Measurements from ENCODE around the gene ADAM10.
"Not testable (repeated sequence)": the region's sequence is repeated elsewhere in the genome, so short reads cannot be mapped to it uniquely, and the experiment has no call there.

The ADAM10 gene

DNA sequence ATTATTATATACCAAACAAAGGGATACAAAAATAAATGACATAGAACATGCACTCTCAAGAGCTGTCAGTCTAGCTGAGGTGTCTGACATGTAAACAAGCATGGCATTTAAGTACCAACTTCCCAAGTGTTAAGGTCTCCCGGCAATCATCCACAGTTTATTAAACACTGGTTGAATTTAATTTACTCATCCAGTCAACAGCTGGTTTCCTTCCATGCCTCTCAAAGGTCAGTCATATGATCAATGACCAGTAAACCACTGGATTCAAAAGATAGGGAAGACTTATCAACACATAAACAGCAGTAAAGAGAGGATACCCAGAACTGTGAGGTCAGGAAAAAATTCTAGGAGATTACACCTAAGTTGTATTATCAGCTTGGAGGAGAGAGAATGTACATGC, 80.4 kb downstream of the ADAM10 start:
- no peak for DNase-seq

DNA sequence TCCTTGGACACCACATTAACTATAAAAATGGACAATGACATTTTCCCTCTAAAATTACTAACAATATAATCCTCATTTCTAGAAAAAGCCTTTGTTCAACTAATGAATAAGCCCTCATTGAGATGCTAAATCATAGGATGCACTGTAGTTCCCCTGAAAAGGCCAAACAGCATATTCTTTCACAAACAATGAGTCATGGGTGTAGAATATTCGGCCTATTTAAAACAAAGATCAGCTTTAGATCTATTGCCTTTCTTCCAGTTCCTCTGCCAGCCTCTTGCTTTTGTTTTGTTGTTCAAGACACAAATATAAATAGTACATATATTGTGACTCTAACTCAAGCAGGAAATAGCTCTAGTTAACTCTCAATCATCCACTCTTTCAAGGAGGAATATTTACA, 82.5 kb downstream of the ADAM10 start:
- DNase-seq = peak; percentile 81

DNA sequence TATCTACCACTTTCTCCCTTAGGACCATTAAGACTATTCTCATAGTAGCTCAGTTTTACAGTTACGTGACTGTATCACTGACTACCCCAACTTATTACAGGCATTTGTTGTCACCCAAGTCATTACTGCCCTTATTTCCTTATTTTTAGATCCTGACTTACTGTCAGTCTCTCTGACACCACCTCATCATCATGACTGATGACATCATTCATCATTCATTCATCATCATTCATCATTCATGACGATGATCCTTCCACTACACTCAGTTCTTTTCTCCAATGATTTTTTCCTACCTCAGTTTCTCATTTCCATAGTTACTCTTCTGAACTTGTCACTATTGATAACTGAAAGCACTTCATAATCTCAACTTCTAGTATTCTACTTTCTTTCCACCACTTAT, 83.8 kb downstream of the ADAM10 start:
- peak; percentile 65 for DNase-seq

DNA sequence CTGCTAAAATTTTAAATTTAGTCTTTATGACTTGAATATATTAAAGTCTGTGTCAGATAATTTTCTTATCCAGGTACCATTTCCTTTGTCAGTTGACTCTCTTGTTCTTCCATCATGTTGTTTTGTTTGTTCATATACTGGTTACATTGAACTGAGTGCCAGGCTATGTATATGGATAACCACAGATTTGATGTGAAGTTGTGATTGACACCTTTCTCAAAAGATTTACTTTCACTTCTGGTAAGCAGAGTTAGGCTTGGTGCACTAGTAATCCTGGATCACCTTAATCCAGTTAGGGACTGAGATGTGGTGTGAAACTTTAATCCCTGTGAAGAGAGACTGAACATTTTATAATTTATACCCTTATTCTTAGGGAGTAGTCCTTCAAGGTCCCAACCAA, 99.4 kb downstream of the ADAM10 start:
- no peak for DNase-seq

DNA sequence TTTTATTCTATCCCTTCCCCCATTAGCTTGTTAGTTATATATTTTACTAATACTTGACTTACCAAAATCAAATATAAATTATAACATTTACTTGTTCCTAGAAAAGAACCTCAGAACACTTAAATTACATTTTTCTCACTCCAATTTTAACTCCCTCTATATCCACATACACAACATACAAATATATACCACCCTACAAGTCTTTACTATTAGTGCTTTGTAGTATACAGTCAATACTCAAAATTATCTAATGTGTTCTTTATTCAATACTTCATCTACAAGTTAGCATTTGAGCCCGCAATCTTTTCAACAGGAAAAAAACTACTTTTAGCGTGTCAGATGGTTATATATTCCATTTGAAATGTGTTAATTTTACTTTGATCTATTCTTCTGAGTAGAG, 100.3 kb downstream of the ADAM10 start:
- DNase-seq = no peak

DNA sequence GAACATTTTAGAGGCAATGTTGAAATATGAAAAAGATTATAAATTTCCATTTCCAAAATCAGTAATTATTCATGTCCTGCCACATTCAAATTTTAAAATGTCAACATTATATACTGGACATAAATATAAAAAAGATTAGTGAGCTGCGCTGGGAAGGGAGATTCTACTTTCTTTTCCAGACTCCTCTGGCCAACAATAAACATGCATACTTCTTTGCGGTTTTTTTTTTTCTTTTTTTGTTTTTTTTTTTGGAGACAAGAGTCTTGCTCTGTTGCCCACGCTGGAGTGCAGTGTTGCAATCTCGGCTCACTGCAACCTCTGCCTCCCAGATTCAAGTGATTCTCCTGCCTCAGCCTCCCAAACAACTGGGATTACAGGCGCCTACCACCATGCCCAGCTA, 105.5 kb downstream of the ADAM10 start:
- DNase-seq = no peak

DNA sequence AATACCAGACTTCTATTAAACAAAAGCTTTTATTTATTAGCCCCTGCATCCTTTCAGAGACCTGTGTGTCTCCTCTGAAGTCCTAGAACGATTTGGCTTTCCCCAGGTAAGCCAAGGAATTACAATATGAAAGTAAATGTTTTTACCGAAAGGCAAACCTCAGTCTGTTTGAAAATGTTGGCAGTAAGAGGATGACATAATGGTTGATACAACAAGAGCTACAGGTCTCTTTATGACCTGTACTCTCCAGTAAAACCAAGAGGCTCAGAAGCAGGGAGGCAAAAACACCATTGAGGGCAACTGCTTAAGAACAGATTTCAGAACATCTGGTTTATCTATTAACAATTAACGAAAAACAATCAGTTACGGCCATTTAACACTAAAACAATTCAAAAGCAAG, 107.8 kb downstream of the ADAM10 start:
- DNase-seq = no peak

DNA sequence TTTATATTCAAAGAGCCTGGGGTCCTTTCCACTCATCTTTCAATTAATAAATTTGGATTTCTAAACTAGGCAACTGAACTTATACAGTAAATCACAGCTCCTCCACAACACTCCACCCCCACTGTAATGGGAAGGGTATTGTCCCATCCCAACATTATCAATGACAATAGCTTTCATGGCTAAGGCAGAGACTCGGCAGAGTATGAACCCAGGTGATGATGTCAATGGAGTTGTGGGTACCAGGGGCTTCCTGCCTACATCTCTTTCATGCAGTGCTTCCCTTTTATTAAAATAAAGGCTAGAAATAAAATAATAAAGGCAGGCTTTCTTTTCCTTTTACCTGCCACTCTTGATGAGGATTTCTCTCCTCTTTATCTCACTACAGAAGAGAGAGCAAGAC, 109.5 kb downstream of the ADAM10 start:
- DNase-seq = no peak

DNA sequence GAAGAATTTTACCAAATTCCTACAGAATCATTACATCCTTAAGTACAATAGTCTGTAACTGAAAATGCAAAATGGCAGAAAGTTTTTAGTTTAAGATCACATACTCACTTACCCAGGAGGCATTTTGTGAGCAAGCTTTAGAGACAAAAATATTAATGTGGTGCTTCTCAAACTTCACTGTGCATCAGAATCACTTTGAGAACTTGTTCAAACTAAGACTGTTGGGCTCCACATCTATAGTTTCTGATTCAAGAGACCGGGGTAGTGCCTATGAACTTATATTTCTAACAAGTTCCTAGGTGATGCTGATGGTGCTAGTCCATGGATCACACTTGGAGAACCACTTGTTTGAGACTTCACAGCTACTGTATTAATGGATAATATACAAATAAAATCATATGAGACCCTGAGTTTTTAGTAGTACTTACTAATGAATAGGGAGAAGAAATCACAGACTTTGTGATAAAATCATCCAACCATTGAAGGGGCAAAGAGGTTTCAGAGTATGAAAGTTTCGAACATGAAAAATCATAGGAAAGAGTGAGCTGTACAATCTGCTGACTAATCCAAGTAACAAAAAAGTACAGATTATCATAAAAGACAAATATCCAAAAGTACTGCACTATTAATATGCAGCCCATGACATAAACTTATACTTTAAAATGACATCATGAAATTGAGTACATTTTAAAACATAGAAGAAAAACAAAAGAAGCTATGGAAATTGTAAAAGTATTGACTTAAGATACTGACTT, 110.3 kb downstream of the ADAM10 start:
- no peak for DNase-seq

DNA sequence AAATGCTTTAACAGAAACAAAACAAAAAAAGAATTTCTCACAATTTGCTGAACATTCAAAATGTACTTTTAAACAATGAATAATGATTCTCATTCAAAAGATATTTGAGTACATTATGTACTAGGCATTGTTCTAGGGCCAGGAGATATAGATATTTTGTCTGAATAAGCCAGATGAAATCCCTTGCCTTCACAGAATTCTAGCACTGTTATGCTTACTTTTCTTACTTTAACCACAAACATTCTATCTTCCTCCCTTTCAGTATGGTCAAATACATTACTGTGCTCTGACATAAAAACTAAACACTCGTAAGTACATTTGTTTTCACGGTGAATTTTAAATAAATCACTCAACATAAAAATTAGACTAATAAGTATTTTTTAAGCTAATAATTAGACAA, 116.7 kb downstream of the ADAM10 start:
- DNase-seq = no peak

DNA sequence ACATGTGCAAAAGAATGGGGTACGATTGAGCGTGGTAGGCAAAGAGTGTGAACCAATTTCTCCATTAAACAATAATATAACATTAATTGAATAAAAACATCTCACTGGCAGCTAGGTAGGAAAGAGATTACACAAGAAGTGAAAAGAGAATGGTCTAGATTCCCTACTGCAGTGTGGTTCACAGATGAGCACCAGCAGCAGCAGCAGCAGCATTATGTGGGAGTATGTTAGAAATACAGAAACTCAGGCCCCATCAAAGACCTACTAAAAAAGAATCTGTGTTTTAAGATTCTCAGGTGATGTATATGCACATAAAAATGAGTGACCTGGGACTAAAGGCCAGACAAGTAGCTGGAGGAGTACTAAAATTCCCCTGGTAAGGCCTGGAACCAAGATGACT, 118.2 kb downstream of the ADAM10 start:
- DNase-seq = no peak

DNA sequence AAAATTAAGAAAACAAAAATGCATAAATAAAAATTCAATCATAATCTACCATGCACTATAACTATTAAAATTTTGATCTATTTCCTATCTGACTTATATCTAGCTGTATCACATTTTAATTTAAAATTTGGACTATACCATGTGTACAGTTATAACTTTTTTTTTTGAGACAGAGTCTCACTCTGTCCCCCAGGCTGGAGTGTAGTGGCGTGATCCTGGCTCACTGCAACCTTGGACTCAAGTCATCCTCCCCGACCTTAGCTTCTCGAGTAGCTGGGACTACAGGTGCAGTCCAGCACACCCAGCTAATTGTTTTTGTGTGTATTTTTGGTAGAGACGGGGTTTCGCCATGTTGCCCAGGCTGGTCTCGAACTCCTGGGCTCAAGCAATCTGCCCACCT, 119.9 kb downstream of the ADAM10 start:
- DNase-seq = no peak

DNA sequence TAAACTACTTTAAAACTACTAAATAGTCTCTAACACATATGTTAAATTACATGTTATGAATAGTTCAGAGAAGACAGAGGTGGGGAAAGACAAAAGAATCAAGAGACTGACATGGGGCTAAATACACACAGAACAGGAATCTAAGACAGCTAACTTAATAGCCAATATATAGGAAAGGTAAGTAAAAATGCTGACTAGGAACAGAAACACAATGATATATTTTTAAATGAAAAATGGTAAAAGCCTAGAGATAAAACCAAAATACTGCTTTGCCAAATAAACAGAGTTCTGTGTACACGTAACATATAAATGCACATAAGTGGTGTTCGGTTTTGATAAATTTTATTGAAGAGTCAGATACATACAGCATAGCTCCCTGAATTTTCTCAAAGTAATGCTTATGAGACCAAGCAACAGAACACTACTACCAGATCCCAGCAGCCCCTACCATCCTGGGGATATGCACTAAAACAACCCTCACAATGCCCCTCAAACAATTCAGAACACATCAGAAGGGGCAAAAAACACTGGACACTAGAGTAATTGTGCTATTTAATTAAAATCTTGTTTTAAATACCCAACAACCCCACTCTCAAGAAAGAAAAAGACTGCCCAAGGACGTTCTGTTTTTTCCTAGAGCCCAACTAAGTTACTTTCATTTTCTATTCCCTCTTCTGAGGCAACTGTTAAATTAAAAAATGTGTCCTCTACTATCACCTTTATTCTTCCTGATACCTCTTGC, 121.1 kb downstream of the ADAM10 start:
- peak; percentile 49 for DNase-seq

DNA sequence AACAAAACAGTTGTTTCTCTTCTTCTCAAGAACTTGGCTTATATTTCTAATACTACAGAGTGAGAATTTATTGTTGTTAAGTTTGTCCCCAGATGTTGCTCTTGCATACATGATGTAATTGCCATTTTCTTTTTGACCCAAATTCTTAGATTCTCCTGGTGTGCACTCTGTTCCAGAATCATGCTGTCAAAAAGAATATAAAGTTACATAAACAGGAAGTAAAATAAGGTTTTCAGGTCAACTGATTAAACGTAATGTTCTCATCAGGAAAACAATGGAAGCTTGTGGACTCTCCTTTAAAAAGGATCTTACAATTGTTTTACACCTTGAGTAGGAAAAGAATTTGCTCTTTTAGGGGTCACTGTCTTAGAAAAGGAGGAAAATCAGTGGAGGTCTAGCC, 121.8 kb downstream of the ADAM10 start:
- peak; percentile 26 for DNase-seq

DNA sequence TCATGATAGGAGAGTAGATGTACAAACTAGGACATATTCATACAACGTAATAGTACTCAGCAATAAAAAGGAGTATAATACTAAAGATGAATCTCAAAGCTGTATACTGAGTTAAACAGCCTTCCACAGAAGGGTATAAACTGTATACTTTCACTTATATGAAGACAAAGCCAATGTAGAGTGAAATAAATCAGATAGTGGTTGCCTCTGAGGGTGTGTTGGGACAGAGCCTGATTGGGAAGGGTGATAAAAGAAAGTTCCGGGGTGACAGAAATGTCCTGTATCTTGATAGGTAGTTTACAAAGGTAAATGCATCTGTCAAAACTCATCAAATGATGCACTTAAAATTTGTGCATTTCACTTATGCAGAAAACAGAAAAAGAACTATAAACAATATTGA, 122.5 kb downstream of the ADAM10 start:
- no peak for DNase-seq

DNA sequence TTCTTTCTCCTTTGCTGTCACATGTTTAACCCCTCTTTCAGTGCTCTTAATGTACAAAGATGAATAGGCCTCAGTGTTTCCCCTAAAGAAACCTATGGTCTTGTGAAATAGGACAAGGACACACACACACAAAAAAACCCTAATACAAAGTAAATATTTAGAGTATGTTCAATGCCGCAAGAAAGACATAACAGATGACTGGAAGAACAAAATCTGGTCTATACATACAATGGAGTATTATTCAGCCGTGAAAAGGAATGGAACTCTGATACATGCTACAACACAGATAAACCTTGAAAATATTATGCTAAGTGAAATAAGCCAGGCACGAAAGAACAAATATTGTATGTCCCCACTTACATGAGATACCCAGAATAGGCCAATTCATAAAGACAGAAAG, 123.1 kb downstream of the ADAM10 start:
- no peak for DNase-seq

DNA sequence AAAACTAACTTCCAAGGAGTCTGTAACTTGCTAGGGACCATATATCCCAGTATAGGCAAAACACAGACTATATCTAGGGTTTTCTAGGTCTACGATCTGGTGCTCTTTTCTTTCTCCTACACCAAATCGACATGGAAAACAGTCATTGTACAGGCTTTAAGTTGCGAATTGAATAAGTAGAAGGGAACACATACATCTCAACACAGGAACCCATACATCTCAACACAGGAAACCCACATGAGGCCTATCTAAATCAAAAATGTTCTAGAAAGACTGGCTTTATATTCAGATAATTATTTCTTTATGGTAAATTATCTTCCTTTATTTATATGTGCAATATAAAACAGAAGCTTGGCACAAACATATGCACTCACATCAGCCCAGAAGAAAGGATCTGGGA, 126.6 kb downstream of the ADAM10 start:
- DNase-seq = no peak

DNA sequence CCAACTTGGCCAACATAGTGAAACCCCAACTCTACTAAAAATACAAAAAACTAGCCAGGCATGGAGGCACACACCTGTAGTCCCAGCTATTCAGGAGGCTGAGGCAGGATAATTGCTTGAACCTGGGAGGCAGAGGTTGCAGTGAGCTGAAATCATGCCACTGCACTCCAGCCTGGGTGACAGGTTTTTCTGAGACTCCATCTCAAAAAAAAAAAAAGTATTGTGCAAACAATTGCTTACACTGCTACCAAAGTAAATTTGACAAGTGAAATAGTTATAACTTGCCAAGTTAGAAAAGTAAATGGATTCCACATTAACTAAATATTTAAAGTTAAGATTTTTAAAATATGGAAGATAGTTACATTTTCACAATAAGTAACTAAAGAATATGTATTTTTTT, 129.2 kb downstream of the ADAM10 start:
- DNase-seq = not testable (repeated sequence)

DNA sequence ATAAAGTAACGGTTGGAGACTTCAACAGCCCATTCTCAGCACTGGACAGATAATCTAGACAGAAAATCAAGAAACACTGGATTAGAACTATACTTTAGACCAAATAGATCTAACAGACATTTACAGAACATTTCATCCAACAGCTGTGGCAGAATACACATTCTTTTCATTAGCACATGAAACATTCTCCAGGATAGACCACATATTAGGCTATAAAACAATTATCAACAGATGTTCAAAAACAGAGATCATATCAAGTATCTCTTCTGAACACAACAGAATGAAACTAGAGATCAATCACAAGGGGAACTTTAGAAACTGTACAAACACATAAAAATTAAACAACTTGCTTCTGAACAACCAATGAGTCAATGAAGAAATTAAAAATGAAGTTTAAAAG, 133.3 kb downstream of the ADAM10 start:
- DNase-seq = no peak

DNA sequence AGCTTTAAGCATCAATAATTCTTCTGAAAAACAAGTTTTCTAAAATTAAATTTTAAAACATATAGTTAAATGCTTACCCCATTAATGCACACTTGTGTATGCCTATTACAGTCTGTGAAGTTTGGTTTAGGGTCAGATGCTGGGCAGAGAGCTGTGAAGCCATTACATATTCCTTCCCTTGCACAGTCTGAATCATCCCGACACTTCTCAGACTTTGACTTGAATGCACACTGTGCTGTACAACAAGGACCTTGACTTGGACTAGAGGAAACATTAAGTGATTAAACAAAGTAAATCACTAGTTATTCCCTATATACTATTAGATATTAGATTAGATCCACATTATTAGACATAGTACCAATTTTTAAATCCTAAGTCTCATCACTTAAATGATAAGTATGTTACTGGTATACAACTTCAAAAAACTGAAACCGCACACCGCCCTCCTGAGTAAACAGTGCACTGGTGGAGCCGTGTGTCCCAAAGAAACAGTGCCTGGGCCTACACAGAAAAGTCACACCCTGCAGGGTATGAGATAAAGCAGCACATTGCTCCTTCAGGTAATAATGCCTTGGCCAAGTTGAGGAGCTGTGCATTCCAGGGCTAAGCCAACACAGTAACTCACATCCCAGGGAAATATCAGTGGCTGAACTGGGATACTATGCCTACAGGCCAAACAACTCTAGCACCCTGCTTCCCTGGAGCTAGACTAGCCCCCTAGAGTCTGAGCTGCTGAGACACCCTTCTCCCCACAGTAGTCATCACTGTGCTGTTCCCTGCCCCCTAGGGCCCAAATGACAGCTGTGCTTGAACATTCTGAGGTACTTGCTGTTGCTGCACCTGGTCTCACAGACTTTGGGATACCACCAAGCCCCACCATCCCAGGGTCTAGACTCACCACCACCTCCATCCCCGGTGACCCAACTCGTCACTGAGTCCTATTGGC, 137.5 kb downstream of the ADAM10 start:
- no peak for DNase-seq

DNA sequence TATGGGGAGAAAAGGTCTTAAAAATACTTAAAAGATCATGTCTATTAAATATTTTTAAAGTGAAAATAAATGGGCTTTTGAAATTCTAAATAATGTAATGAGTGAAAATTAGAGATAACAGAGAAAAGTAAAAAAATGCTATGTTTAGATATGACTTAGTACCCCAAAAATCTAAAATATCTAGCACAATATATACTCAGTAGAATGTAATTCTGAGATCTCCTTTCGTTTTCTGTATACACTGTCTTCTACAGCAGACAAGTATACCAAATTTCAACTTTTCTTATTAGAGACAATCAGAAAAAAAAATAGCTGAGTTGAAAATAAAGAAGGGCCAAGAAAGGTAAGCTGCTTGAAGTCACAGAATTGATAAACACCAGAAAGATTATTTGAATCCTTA, 140.8 kb downstream of the ADAM10 start:
- DNase-seq = no peak

DNA sequence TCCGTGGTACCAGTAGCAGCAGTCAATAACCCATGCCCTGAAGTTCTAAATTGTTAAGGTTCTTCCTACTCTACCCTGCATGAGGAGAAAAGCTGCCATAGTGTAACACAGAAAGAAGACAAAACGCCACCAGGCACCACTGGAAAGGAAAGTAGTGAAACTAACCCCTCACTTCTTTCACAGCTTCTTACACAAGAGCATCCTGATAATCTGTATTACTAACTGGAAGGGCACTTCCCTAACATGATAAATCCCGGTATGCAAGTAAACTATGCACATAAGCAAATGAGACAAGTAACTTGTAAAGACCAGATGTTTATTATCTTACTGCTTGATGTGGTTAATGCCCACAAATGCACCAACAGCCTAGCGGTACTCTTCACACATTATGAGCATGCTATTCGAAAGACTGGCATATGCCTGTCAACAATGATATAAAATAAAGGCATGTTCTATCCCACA, 141.3 kb downstream of the ADAM10 start:
- peak; percentile 67 for DNase-seq

DNA sequence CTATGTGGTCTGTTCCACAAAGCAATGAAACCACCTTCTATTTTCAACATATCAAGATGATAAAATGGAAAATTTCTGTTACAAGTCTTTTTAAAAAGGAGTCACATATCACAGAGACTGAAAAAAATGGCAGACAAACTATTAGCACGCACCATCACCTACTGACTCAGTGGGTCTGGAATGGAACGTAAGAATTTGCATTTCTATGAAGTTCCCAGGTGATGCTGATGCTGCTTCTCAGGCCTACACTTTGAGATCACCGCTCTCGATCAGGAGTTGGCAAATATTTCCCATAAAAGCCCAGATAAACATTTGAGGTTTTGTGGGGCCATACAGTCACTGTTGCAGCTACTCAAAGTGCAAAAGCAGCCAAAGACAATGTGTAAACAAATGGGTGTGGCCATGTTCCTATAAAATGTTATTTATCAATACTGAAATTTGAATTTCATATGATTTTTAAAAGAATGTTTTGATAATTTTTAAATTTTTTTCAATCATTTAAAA, 142.9 kb downstream of the ADAM10 start:
- DNase-seq = no peak
